Smooth muscle cell (in vitro differentiated cells): ENCODE measurements around the gene NTMT1. TPM values are rescaled to one million over a fixed set of nuclear protein-coding genes. Genes with fewer than 3 reads are reported as not detected.

Experiments used
- DNase-seq: peaks from one replicate; lab custom pipeline; 2025; ENCODE audit not compliant: unreplicated experiment; lab: John Stamatoyannopoulos, UW
- H2AFZ ChIP-seq: fragments of 200-600 bp; sonication (generic); 2 replicates; pipeline ENCODE4 v1.6.0; 2016; ENCODE audit warnings: antibody characterized with exemption, low read depth, mild to moderate bottlenecking
- H3F3A ChIP-seq: fragments of 200-600 bp; sonication (generic); 2 replicates; pipeline ENCODE4 v1.6.0; 2017; ENCODE audit warnings: antibody characterized with exemption, low read depth
- H3K27ac ChIP-seq: fragments of 200-600 bp; sonication (generic); 2 replicates; pipeline ENCODE4 v1.5.1; 2016; ENCODE audit warnings: low read depth, mild to moderate bottlenecking
- H3K27me3 ChIP-seq: fragments of 200-600 bp; sonication (generic); 2 replicates; pipeline ENCODE4 v1.6.1; 2016; ENCODE audit warnings: low read depth, mild to moderate bottlenecking
- H3K36me3 ChIP-seq: fragments of 200-600 bp; sonication (generic); 2 replicates; pipeline ENCODE4 v1.5.1; 2016; ENCODE audit warnings: low read depth
- H3K4me1 ChIP-seq: fragments of 200-600 bp; sonication (generic); 2 replicates; pipeline ENCODE4 v1.5.1; 2016; ENCODE audit warnings: low read depth
- H3K4me2 ChIP-seq: fragments of 200-600 bp; sonication (generic); 2 replicates; pipeline ENCODE4 v1.6.0; 2016; ENCODE audit warnings: mild to moderate bottlenecking
- H3K4me3 ChIP-seq: fragments of 200-600 bp; sonication (generic); 2 replicates; pipeline ENCODE4 v1.5.1; 2016; ENCODE audit warnings: mild to moderate bottlenecking
- H3K79me2 ChIP-seq: fragments of 200-600 bp; sonication (generic); 2 replicates; pipeline ENCODE4 v1.6.0; 2016; ENCODE audit warnings: low read depth, mild to moderate bottlenecking
- H3K9ac ChIP-seq: fragments of 200-600 bp; sonication (generic); 2 replicates; pipeline ENCODE4 v1.6.0; 2016; ENCODE audit warnings: low read depth
- H3K9me3 ChIP-seq: fragments of 200-600 bp; sonication (generic); replicated peaks from 2 replicates; pipeline ENCODE4 v1.5.1; 2016; ENCODE audit warnings: low read depth
- H4K20me1 ChIP-seq: fragments of 200-600 bp; sonication (generic); 2 replicates; pipeline ENCODE4 v1.6.0; 2016; ENCODE audit warnings: low read depth
- WGBS: methylation state at CpG from one replicate; pipeline ENCODE4 v1.1.7; 2016; ENCODE audit warnings: low lambda C conversion rate; 5-methylcytosine and 5-hydroxymethylcytosine counted together
- polyA plus RNA-seq: library from polyadenylated mRNA; unstranded; fragments of >200 nt; fragmentation: Nextera tagmentation; extraction: Ambion mirVana; gene quantifications from 2 replicates; pipeline ENCODE4 v1.2.1, GENCODE V29; 2016
- total RNA-seq: library from RNA; depleted of rRNA; stranded (reverse); fragments of >200 nt; gene quantifications from 2 replicates; pipeline ENCODE4 v1.2.3, GENCODE V29; 2014
- TF ChIP-seq, protein P1 (sequence below): fragments of 200-600 bp; sonication (generic); IDR thresholded peaks from 2 replicates; pipeline ENCODE4 v1.5.1; 2017; ENCODE audit warnings: borderline replicate concordance, mild to moderate bottlenecking, antibody characterized with exemption; ENCODE audit not compliant: insufficient read depth, poor library complexity, severe bottlenecking

NTMT1 gene
- total and polyA plus RNA-seq, 2 experiments from 2014 or later = 42.9 to 118 TPM

DNA sequence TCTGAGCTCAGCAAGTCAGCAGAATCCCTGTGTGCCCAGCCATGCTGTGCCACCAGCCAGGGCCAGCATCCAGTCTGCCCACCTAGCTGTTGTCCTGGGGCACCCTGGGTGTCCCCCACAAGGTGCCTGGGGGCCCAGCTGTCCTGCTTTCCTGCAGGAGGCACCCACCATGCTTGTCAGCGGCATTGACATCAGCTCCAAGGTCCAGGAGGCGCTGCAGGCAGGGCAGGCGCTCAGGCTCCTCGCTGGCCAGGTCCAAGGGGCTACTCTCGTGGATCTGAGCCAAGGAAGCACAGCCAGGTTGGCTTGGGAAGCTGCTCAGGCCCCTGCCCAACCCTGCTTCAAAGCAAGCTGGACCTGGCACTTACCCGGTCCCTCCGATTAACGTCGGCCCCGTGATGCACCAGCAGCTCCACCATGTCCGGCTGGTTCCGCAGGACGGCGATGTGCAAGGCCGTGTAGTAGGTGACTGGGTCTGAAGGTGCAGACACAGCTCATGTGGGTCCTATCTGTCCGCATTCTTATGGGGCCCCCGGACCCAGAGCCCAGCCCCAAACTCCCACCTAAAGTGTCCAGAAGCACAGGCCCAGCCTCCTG lies 13.2 kb downstream of the NTMT1 start:
- H3K79me2 ChIP-seq = peaks cover 33% of the 10 kb centered on the region
- no peak overlapping the region for H3K9ac ChIP-seq
- peaks cover 57% of the 10 kb centered on the region for H4K20me1 ChIP-seq
- no peak overlapping the region for H2AFZ ChIP-seq
- 95% methylated on average over 17 of the region's 17 CpGs for WGBS
- no peak overlapping the region for H3K4me2 ChIP-seq
- H3K36me3 ChIP-seq = no peaks in the 10 kb centered on the region
- peaks cover 8% of the 10 kb centered on the region for H3K4me1 ChIP-seq
- H3K9me3 ChIP-seq = no peaks in the 10 kb centered on the region
- H3F3A ChIP-seq = peaks cover 5% of the 10 kb centered on the region
- H3K27ac ChIP-seq = no peak overlapping the region
- H3K4me3 ChIP-seq = no peak overlapping the region
- no peak for DNase-seq
- TF ChIP-seq, protein P1, sequence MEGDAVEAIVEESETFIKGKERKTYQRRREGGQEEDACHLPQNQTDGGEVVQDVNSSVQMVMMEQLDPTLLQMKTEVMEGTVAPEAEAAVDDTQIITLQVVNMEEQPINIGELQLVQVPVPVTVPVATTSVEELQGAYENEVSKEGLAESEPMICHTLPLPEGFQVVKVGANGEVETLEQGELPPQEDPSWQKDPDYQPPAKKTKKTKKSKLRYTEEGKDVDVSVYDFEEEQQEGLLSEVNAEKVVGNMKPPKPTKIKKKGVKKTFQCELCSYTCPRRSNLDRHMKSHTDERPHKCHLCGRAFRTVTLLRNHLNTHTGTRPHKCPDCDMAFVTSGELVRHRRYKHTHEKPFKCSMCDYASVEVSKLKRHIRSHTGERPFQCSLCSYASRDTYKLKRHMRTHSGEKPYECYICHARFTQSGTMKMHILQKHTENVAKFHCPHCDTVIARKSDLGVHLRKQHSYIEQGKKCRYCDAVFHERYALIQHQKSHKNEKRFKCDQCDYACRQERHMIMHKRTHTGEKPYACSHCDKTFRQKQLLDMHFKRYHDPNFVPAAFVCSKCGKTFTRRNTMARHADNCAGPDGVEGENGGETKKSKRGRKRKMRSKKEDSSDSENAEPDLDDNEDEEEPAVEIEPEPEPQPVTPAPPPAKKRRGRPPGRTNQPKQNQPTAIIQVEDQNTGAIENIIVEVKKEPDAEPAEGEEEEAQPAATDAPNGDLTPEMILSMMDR = no peak
- H3K27me3 ChIP-seq = no peaks in the 10 kb centered on the region

DNA sequence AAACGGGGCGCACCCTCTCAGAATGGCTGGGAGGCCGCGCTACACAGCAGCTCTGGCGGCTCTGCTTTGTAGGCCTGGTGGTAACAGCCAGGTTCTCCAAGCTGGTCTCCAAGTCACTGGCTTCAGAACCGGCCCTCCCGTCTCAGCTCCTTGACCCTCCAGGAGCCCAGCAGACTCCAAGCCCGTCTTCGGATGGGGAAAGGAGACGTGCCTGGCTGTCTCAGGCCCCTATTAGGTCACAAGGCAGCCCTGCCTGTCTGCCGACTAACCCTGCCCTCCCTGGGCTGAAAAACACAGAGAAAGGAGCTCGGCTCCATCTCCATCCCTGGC lies 13.8 kb downstream of the NTMT1 start:
- H3K9ac ChIP-seq = no peak overlapping the region
- H2AFZ ChIP-seq = no peak overlapping the region
- DNase-seq = no peak
- no peak overlapping the region for H3K4me2 ChIP-seq
- peaks cover 27% of the 10 kb centered on the region for H3K79me2 ChIP-seq
- peaks cover 5% of the 10 kb centered on the region for H3F3A ChIP-seq
- H4K20me1 ChIP-seq = peaks cover 51% of the 10 kb centered on the region
- H3K27me3 ChIP-seq = no peaks in the 10 kb centered on the region
- TF ChIP-seq, protein P1 = no peak
- peaks cover 8% of the 10 kb centered on the region for H3K4me1 ChIP-seq
- H3K36me3 ChIP-seq = no peaks in the 10 kb centered on the region
- H3K4me3 ChIP-seq = no peak overlapping the region
- H3K27ac ChIP-seq = peak overlapping the region; percentile 16
- H3K9me3 ChIP-seq = no peaks in the 10 kb centered on the region
- WGBS = 92% methylated on average over 12 of the region's 12 CpGs

DNA sequence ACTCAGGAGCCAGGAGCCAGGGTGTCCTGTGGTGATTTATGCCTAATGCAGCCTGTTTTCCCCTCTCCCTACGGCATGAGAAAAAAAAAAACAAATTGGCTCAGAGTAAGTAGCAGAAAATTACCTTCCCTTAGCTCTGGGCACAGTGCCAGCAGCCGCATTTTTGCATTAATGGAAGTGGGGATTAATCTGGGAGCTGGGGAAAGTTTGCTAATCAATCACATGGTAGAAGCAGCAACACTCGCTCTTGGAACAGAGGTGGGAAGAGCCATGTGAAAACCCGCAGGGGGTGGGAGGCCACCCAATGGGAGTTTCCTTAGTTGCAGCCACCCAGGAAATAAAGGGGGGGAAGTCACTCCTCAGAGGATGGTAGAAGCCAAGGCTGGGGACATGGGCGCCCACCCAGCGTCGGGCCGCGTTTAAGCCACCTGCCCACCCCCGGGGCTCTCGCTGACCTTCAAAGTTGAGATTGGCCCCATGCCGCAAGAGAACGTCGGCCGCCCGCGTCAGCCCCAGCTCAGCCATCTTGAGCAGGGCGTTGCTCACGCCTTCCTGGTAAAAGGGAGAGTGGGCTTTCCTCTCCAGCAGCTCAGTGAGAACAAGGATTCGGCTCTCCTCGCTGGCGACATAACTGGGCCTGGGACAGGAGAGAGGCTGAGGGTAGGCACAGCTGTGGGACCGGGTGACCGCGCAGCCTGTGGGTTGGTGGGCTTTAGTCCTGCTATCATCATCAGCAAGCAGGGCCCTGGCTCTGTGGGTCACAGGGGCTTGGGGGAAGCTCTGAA lies 14.3 kb downstream of the NTMT1 start:
- peaks cover 45% of the 10 kb centered on the region for H4K20me1 ChIP-seq
- no peak for DNase-seq
- WGBS = 95% methylated on average over 25 of the region's 25 CpGs
- peak overlapping the region; percentile 16 for H3K27ac ChIP-seq
- TF ChIP-seq, protein P1 = no peak
- H3K9me3 ChIP-seq = no peaks in the 10 kb centered on the region
- no peak overlapping the region for H2AFZ ChIP-seq
- H3K36me3 ChIP-seq = no peaks in the 10 kb centered on the region
- H3K4me1 ChIP-seq = peaks cover 8% of the 10 kb centered on the region
- H3K79me2 ChIP-seq = peaks cover 26% of the 10 kb centered on the region
- peaks cover 5% of the 10 kb centered on the region for H3F3A ChIP-seq
- no peak overlapping the region for H3K9ac ChIP-seq
- H3K4me3 ChIP-seq = peak overlapping the region; percentile 94
- H3K4me2 ChIP-seq = peak overlapping the region; percentile 96
- H3K27me3 ChIP-seq = no peaks in the 10 kb centered on the region
